HG03097 (cell line): ENCODE measurements around the gene HMX1.

Experiments used
- ATAC-seq: cut with Tn5 transposase; IDR thresholded peaks from one replicate; pipeline ENCODE4 v1.9.1; 2021; ENCODE audit not compliant: unreplicated experiment, low FRiP score

The HMX1 gene

DNA sequence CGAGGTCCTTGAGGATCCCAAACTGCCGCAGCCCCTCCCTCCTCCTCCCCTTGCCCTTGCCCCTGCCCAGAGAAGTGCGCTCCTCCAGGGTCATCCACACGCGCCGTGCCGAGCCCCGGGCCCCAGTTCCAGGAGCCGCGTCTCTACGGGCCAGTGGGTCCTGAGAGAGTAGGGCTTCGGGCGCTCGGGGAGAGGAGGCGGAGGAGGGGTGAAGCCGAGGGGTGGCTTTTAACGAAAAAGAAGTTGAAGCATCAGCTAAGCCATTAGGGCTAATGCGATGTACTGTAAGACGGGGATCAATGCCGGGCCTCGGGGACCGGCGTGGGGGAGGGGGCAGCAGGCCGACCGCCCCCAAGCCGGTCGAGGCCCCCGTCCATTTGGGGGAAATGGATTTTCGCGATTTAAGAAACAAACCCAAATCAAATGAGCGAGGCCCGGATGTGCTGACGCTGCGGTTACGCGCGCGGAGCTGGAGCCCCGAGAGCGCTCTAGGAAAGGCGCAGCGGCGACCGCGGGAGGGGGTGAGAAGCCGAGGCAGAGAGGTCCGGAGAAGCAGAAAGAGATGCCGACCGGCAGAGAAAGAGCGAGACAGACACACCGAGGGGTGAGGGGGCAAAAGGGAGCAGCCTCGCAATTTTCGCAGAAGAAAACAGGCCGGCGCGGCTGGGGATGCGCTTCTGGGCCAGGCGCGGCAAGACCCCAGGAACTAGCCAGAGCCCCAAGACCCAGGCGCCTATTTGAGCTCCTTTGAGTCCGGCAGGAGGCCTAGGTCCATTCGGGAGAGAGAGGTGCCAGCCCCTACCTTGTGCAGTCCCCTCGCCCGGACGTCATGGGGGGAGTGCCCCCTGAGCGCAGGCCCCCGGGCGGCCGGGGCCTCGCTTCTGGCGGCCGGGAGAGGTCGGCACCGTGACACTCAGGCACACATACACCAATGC lies 13.6 kb downstream of the HMX1 start:
- no peak for ATAC-seq

DNA sequence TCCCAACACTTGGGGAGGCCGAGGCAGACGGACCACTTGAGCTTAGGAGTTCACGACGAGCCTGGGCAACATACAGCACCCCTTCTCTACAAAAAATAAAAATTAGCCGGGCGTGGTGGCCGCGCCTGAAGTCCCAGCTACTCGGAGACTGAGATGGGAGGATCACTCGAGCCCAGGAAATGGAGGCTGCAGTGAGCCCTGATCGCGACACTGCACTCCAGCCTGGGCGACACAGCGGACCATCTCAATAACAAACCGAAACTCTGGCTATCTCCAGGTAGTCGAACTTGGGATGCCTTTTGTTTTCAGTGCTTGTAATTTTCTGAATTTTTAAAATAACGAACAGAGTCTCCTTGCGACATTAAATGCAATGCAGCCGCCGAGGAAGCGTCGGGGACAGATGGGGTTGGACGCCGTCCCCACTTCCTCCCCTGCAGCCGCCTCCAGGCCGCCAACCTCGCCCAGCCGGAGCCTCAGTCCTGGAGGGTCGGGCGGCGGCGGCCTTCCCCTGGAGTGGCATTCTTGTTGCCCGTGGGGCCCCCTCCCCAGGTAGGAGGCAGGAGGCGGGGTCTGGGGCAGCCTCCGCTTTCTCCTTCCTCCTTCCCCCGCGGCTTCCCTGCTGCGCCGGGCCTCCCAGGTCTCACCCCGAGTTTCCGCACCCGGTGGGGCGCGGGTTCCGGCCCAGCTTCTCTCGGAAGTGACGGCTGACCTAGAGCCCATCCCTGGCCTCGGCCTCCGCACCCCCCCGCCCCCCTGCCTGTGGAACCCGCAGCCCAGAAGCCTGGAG lies 14.6 kb downstream of the HMX1 start:
- no peak for ATAC-seq

DNA sequence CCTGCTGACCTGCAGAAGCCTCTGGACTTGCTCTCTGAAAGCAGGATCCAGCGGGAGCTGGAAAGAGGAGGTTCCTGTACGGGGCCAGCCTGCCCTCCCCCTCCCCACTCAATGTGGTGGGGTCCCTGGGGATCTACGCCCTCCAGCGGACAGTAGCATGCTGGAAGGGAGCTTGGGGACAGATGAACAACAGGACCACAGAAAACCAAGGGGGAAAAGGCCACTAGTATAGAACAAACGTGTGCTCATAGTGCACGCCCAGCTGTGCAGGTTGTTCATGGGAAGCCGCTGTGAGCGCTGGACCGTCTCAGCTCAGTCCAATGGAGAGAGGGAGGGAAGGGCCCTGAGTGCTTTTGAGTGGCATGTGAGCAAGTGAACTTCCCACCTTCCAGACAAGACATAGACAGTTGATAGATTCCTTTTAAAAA lies 15.8 kb downstream of the HMX1 start:
- no peak for ATAC-seq

DNA sequence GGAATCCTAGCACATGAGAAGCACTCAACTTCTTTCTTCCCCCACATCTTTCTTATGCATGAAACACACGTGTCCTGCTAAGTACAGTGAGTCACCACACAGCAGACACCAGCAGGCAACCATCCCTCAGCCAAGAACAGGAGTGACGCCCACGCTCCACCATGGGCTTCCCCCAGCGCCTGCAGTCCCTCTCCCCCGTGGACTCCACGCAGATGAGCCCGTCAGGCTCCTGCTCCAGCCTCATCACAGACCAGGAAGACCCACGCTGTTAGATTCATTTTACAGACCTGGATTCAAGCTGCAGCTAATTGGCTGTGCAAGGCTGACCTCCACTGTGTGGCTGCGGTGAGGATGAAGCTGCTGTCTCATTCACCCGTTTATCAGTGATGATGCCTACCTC lies 16.7 kb downstream of the HMX1 start:
- no peak for ATAC-seq

DNA sequence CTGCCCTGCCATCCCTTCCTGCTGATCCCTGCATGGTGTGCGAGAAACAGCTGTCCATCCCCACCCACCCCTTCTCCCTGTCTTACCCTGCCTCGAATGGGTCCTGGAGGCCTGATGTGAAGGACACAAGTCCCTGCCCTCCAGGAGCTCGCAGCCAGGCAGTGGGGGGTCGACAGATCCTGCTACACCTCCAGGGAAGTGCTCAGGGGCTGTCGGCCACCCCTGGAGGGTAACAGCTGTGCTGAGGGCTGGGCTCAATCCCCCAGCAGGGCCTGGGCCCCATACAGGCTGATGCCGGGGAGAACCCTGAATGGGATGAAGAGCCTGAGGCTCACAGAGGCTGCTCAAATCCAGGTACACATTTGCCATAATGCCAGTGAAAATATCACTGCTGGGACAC lies 17.6 kb downstream of the HMX1 start:
- ATAC-seq: no peak

DNA sequence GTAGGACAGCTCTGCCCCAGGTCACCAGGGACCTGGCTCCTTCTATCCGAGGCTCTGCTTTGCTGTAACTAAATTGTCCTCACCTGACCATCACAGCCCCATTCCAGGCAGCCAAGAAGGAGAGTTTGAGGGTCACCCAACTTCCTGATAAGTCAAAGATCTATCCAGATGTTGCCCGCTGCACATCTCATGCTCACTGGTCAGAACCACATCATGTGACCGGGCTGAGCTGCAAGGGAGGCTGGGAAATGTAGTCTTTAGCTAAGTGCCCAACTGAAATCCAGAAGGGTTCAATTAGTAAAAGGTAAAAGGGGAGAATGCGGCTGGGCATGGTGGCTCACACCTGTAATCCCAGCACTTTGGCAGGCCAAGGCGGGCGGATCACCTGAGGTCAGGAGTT lies 18.4 kb downstream of the HMX1 start:
- ATAC-seq: no peak

DNA sequence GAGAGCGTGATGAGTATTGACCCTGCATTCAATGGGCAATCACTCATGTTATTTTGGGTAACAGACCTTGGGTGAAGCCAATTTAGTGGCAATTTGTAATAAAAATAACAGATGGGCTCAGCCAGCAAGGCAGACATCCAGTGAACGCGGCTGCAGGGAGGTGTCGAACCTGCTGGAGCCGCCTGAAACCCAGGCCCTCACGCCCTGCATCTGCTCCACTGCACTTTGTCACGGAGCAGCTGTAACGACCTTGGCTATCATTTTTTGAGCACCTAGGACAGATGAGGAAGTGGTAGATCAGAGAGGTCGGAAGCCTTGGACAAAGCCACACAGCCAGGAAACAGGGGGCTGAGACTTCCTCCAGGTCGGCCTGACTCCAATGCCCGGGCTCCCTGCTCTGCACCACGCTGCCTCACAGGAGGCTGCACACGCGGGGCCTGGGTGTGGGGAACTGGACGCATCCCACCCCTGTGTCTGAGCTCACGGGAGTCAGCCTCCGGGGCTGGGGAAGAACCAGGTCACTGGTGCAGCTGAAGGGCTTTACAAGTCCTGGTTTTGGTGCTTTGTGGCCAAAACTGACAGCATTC lies 19.4 kb downstream of the HMX1 start:
- ATAC-seq: no peak

DNA sequence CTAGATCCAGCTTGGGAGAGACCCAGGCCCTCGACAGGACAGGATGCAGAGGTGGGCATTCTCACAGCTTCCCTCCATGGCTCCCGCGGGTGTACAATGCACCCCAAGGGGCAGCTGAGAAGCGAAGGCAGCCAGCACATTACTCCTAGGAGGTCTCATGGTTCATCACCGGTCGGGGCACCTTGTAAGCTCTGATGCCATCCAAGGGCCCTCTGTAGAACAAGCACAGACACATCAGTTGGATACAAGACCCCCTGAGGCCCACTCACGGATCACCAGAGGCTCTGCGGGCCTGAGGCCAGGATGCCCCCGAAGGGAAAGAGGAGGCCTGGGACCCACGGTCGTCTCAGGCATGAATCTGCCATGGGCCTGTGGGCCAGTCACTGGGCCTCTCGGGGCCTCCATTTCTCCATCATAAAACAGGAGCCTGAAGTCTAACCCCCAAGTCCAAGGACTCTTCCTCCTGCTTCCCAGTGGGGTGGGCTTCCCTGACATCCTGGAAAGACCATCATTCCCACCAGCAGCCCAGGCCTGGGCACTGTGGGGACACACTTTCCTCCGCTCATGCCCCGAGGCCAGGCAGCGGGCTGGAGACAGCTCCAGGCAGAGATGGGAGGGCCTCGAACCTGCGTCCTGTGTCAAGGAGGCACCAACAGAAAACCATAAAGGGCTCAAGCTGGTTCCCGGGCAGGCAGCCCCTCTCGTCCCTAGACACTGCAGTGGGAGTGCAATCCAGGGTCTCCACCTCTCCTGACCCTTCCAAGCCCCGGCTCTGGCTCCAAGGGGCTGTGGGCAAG lies 20.1 kb downstream of the HMX1 start:
- no peak for ATAC-seq

DNA sequence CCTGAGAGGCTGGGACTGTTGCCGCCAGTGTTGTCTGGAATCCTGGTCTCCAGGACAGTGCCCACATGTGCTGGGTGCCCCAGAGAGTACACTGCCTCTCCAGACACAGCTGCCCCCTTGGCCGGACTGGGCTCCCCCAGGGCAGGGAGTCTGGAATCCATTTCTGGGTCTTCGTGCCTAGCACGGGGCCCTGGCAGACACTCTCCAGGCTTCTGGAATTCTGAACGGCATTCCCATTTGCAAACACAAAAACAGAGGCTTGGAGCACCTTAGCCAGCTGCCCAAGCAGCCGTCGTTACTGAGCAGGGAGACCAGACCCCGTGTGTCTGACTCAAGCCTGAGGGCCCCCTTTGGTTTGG lies 20.8 kb downstream of the HMX1 start:
- ATAC-seq: no peak

DNA sequence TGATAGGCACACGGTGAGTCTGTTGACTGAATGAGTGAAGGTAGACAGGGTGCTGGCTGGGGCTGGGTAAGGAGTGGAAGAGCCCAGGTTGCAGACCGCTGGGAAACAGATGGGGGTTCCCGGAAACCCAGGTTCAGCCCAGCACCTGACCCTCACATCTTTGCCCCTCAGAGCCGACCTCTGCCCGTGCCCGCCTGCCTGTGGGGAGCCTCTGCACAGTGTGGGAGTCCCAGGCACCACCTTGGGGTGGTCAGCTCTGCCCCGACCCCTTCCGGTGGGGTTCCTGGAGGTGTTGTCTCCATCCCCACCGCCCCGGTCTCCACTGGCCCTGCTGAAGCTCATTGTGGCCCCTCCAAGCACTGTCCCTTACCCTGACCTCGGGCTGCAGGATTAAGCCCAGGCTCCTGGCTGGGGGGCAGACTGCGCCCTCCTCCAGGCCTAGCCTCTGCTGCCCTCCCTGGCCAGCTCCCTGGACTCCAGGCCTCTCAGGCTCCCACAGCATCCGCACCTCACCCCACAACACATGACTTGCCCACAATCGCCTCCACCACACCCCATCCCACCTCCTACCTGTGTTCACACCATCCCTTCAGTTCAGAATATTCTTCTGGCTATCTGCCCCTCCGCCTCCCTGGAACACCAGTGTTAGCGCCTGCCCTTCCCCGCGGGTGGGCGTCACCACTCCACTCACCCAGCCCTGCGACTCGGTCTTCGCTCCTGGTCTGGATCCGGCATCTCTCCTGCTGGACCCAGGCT lies 21.4 kb downstream of the HMX1 start:
- ATAC-seq: no peak

DNA sequence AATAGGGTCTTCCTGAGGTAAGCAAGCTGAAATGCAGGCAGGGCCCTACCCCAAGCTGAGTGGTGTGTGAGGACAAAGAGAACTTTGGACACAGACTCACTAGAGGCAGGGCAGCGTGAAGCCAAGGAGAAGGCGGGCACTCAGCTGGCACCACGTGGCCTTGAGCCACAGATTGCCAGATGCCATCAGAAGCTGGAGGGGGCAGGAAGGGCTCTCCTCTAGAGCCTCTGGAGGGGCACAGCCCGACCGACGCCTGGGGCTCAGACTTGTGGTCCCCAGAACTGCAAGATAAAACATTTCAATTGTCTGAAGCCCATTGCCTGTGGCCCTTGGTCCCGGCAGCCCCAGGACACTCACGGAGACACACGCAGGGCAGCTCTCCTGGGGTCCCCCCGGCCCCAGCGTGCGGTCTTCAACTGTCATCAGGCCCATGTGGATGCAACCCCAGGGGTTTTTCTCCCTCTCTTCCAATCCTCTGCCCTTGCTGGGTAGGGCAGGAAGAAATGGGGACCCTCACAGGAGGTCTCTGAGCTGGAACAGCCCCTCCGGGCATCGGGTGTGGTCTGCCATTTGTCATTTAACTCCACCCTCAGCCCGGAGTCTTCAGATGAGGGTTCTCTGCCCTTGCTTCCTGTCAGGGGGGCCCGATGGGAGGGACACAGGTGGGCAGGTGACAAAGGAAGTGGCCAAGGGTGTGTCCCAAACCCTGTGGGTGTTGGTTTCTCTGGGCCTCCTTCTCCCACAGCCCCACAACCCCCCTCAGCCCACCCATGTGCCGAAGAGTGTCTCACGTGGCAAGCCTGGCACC lies 22.2 kb downstream of the HMX1 start:
- no peak for ATAC-seq

DNA sequence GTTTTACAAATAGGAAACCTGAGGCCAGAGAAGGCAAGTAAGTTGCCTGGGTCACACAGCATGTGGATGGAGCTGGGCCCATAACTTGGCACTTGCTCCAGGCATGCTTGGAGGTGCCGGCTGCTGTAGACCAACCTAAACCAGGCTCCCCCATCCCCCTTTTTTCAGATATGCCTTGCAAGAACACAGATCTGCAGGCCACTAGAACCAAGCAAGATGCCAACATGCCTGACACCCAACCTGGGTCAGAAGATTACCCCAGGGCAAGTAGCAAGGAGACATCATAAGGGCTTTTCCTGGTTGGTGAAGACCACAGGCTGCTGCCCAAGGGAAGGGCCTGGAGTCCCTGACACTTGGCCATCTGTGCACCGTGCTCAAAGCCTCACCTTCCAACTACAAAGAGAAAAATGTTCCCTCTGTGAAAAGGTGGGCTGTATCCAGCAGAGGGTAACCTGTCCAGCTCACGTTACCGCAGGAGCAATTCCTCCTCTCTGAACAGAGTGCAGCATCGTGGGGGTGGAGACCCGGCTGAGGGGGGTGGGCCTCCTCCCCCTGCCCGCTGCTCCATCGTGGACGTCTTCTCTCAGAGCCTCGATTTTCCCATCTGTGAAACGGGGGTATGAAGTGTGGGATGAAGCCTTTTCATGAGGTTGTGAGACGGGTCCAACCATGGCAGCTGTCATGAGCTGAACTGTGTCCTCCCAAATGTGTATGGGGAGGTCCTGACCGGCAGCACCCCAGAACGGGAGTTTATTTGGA lies 23.0 kb downstream of the HMX1 start:
- no peak for ATAC-seq

DNA sequence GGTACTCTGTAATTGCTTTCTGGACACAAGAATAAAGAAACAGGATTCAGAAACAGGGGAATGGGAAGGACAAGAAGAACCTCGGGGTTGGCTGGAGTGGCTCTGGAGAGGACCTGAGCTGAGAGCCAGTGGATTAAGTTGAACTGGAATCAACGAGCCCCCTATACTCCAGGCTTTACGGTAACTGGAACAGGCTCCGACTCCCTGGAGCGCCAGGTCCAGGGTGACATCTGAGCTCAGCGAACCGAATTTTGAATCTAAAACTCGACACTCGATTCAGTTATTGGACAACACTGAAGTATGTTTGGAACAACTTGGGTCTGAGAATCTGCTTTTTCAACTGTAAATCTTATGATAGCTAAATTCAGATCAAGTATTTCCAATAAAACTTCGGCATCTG lies 23.9 kb downstream of the HMX1 start:
- ATAC-seq: no peak

DNA sequence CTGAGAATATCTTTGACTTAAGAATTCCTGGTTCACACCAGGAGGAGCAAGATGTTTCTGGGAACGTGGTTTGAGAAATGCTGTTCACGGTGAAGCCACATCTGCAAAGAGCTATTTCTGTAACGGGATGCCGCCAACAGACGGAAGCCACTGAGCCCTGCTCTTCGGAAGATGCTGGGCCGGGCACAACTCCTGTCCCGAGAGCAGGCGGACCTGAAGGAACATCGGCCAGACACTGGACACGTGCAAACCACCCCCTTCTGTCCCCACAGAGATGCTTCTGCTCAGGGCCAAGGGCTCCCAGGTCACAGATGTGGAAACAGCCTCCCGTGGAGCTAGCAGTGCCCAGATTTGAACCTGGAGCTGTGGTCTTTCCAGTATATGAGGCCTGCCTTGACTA lies 24.3 kb downstream of the HMX1 start:
- ATAC-seq: no peak

DNA sequence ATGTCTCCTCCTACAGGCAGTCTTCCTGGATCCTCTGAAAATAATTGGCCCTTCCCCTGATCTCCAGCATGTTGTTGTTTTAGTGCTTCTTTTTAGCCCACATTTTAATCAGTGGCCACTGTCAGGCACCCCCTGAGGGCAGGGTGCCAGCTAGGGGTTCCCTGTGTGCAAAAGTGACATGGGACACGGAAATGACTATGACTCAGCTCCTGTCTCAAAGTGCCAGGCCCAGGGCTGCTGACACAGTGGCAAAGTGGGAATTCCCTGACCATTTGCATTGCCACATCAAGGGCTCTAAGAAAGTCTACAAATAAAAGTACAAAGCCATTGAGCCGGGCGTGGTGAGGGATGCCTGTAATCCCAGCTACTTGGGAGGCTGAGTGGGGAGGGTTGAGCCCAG lies 24.8 kb downstream of the HMX1 start:
- no peak for ATAC-seq

DNA sequence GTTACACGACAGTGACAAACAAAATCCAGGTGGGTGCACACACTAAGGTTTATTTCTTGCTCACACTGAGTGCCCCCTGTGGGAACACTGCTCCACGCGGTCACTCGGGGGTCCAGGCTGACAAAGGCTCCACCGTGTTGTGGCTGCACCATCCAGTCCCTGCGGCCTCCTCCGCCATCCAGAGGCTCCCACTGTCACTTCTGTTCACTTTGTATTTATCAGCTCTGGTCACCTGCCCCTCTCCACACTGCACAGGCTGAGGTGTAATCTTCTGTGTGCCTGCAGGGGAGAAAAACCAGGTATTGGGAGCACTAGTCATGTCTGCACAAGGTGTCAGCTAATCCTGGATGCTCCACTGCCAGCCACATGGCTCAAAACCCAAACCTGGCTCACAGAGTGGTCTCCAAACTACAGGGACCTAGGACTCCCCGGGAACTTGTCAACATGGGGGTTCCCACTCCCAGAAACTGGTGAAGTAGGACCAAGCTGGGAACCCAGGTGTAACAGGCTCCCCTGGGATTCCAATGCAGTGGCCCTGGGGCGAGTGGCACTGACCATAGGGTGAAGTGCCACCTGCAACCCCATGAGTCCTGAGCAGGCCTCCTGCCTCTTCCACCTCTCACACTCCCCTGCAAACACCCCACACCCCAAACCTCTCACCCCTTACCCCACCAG lies 25.5 kb downstream of the HMX1 start:
- ATAC-seq: no peak

DNA sequence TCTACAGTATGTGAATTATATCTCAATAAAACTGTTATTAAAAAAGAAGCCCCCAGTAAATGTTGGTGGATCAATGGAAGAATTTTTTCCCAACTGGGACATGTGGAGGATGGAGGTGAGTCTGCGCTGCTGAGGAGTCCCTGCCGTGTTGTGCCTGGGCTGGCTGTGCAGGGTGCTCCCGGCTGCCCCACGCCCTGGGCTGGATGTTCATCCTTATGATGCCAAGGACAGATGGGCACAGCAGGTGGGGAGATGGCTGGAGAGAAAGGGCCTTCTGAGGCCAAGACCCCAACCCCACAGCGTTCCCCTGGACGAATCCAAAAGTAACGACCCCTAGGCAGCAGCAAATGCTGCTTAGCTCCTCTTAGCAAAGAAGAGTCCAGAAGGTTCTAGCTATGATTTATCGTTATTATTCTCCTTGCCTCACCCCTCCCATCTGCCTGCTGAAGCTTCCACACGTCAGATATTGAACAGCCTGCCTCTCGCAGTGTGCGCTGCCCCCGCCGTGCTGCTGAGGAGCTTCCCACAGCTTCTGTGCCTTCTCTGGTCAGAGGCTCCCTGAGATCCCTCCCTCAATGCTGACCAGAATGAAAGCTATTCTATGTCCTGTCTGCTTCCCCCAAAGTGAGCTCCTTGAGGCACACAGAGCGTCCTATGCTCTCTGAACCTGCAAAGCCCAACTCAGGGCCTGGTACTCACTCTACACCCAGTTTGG lies 26.5 kb downstream of the HMX1 start:
- no peak for ATAC-seq
